Measurements from ENCODE around the gene LPAR1.

LPAR1 gene

GRCh38 chr9:110979636-110980035 is 58.6 kb downstream of the LPAR1 start:
- DNase-seq (ENCODE audit: low spot score in 2 of 2), result no peak
- no peak overlapping the region for H3K4me3 ChIP-seq
- in situ Hi-C loops (cut with MboI; ENCODE audit: low sequenced_read_pairs), result no loop called here
- H3K9me3 ChIP-seq, result no peaks in the 10 kb centered on the region
- no peaks in the 10 kb centered on the region for H3K36me3 ChIP-seq (replicated peaks)
- H3K27me3 ChIP-seq (ENCODE audit: low read depth), result no peaks in the 10 kb centered on the region
- no peaks in the 10 kb centered on the region for H3K4me1 ChIP-seq

- DNase-seq (ENCODE audit: low spot score in 2 of 2), result no peak
- no peaks in the 10 kb centered on the region for H3K4me1 ChIP-seq
- no peak overlapping the region for H3K4me3 ChIP-seq
- no peaks in the 10 kb centered on the region for H3K27me3 ChIP-seq (ENCODE audit: low read depth)
- no peaks in the 10 kb centered on the region for H3K9me3 ChIP-seq
- H3K36me3 ChIP-seq (replicated peaks), result no peaks in the 10 kb centered on the region
- in situ Hi-C loops (cut with MboI; ENCODE audit: low sequenced_read_pairs), result no loop called here
Measured at GRCh38 chr9:110978516-110978915, 59.8 kb downstream of the LPAR1 start.

GRCh38 chr9:110977259-110977709 is 61.0 kb downstream of the LPAR1 start:
- Histone ChIP-seq H3K4me3 (no peak overlapping the region), H3K4me1 (no peaks in the 10 kb centered on the region), H3K27me3 (ENCODE audit: low read depth) (no peaks in the 10 kb centered on the region), H3K36me3 (replicated peaks) (no peaks in the 10 kb centered on the region), H3K9me3 (no peaks in the 10 kb centered on the region)
- DNase-seq (ENCODE audit: low spot score in 2 of 2), result no peak
- in situ Hi-C loops (cut with MboI; ENCODE audit: low sequenced_read_pairs), result no loop called here

GRCh38 chr9:110975969-110976368 is 62.3 kb downstream of the LPAR1 start:
- H3K27me3 ChIP-seq (ENCODE audit: low read depth), result no peaks in the 10 kb centered on the region
- in situ Hi-C loops (cut with MboI; ENCODE audit: low sequenced_read_pairs), result no loop called here
- no peaks in the 10 kb centered on the region for H3K9me3 ChIP-seq
- H3K4me1 ChIP-seq, result no peaks in the 10 kb centered on the region
- no peak for DNase-seq (ENCODE audit: low spot score in 2 of 2)
- no peaks in the 10 kb centered on the region for H3K36me3 ChIP-seq (replicated peaks)
- H3K4me3 ChIP-seq, result no peak overlapping the region

- in situ Hi-C loops (cut with MboI; ENCODE audit: low sequenced_read_pairs), result no loop called here
- Histone ChIP-seq H3K27me3 (ENCODE audit: low read depth) (no peaks in the 10 kb centered on the region), H3K36me3 (replicated peaks) (no peaks in the 10 kb centered on the region), H3K4me3 (no peak overlapping the region), H3K4me1 (no peaks in the 10 kb centered on the region), H3K9me3 (no peaks in the 10 kb centered on the region)
- DNase-seq (ENCODE audit: low spot score in 2 of 2), result no peak
Measured at GRCh38 chr9:110975278-110975677, 63.0 kb downstream of the LPAR1 start.

GRCh38 chr9:110971705-110972104 is 66.6 kb downstream of the LPAR1 start:
- in situ Hi-C loops (cut with MboI; ENCODE audit: low sequenced_read_pairs), result no loop called here
- no peaks in the 10 kb centered on the region for H3K4me1 ChIP-seq
- no peak overlapping the region for H3K4me3 ChIP-seq
- H3K9me3 ChIP-seq, result no peaks in the 10 kb centered on the region
- H3K27me3 ChIP-seq (ENCODE audit: low read depth), result no peaks in the 10 kb centered on the region
- no peaks in the 10 kb centered on the region for H3K36me3 ChIP-seq (replicated peaks)
- DNase-seq (ENCODE audit: low spot score in 2 of 2), result no peak

GRCh38 chr9:110971234-110971633 is 67.0 kb downstream of the LPAR1 start:
- no peaks in the 10 kb centered on the region for H3K4me1 ChIP-seq
- no peak overlapping the region for H3K4me3 ChIP-seq
- DNase-seq (ENCODE audit: low spot score in 2 of 2), result no peak
- H3K9me3 ChIP-seq, result no peaks in the 10 kb centered on the region
- H3K27me3 ChIP-seq (ENCODE audit: low read depth), result no peaks in the 10 kb centered on the region
- H3K36me3 ChIP-seq (replicated peaks), result no peaks in the 10 kb centered on the region
- in situ Hi-C loops (cut with MboI; ENCODE audit: low sequenced_read_pairs), result no loop called here

- no peaks in the 10 kb centered on the region for H3K4me1 ChIP-seq
- in situ Hi-C loops (cut with MboI; ENCODE audit: low sequenced_read_pairs), result no loop called here
- no peaks in the 10 kb centered on the region for H3K27me3 ChIP-seq (ENCODE audit: low read depth)
- H3K36me3 ChIP-seq (replicated peaks), result no peaks in the 10 kb centered on the region
- no peak for DNase-seq (ENCODE audit: low spot score in 2 of 2)
- H3K4me3 ChIP-seq, result no peak overlapping the region
- no peaks in the 10 kb centered on the region for H3K9me3 ChIP-seq
Measured at GRCh38 chr9:110969971-110970386, 68.3 kb downstream of the LPAR1 start.

GRCh38 chr9:110968096-110968495 is 70.2 kb downstream of the LPAR1 start:
- no peak for DNase-seq (ENCODE audit: low spot score in 2 of 2)
- H3K4me1 ChIP-seq, result no peaks in the 10 kb centered on the region
- in situ Hi-C loops (cut with MboI; ENCODE audit: low sequenced_read_pairs), result no loop called here
- no peaks in the 10 kb centered on the region for H3K27me3 ChIP-seq (ENCODE audit: low read depth)
- H3K9me3 ChIP-seq, result no peaks in the 10 kb centered on the region
- no peaks in the 10 kb centered on the region for H3K36me3 ChIP-seq (replicated peaks)
- H3K4me3 ChIP-seq, result no peak overlapping the region

GRCh38 chr9:110967196-110967595 is 71.1 kb downstream of the LPAR1 start:
- in situ Hi-C loops (cut with MboI; ENCODE audit: low sequenced_read_pairs), result no loop called here
- no peak for DNase-seq (ENCODE audit: low spot score in 2 of 2)
- Histone ChIP-seq H3K36me3 (replicated peaks) (no peaks in the 10 kb centered on the region), H3K4me3 (no peak overlapping the region), H3K9me3 (no peaks in the 10 kb centered on the region), H3K27me3 (ENCODE audit: low read depth) (no peaks in the 10 kb centered on the region), H3K4me1 (no peaks in the 10 kb centered on the region)

- Histone ChIP-seq H3K36me3 (replicated peaks) (no peaks in the 10 kb centered on the region), H3K4me1 (no peaks in the 10 kb centered on the region), H3K9me3 (no peaks in the 10 kb centered on the region), H3K27me3 (ENCODE audit: low read depth) (no peaks in the 10 kb centered on the region), H3K4me3 (no peak overlapping the region)
- no peak for DNase-seq (ENCODE audit: low spot score in 2 of 2)
- in situ Hi-C loops (cut with MboI; ENCODE audit: low sequenced_read_pairs), result no loop called here
Measured at GRCh38 chr9:110960288-110960687, 78.0 kb downstream of the LPAR1 start.

- Histone ChIP-seq H3K9me3 (no peaks in the 10 kb centered on the region), H3K4me1 (no peaks in the 10 kb centered on the region), H3K4me3 (no peak overlapping the region), H3K36me3 (replicated peaks) (no peaks in the 10 kb centered on the region), H3K27me3 (ENCODE audit: low read depth) (no peaks in the 10 kb centered on the region)
- in situ Hi-C loops (cut with MboI; ENCODE audit: low sequenced_read_pairs), result no loop called here
- DNase-seq (ENCODE audit: low spot score in 2 of 2), result no peak
Measured at GRCh38 chr9:110958847-110959246, 79.4 kb downstream of the LPAR1 start.

- H3K36me3 ChIP-seq (replicated peaks), result no peaks in the 10 kb centered on the region
- no peak overlapping the region for H3K4me3 ChIP-seq
- in situ Hi-C loops (cut with MboI; ENCODE audit: low sequenced_read_pairs), result no loop called here
- no peaks in the 10 kb centered on the region for H3K4me1 ChIP-seq
- DNase-seq (ENCODE audit: low spot score in 2 of 2), result no peak
- H3K27me3 ChIP-seq (ENCODE audit: low read depth), result no peaks in the 10 kb centered on the region
- no peaks in the 10 kb centered on the region for H3K9me3 ChIP-seq
Measured at GRCh38 chr9:110954822-110955291, 83.4 kb downstream of the LPAR1 start.

GRCh38 chr9:110952540-110952859 is 85.8 kb downstream of the LPAR1 start:
- no peaks in the 10 kb centered on the region for H3K9me3 ChIP-seq
- in situ Hi-C loops (cut with MboI; ENCODE audit: low sequenced_read_pairs), result no loop called here
- no peaks in the 10 kb centered on the region for H3K36me3 ChIP-seq (replicated peaks)
- no peak overlapping the region for H3K4me3 ChIP-seq
- no peaks in the 10 kb centered on the region for H3K27me3 ChIP-seq (ENCODE audit: low read depth)
- H3K4me1 ChIP-seq, result no peaks in the 10 kb centered on the region
- no peak for DNase-seq (ENCODE audit: low spot score in 2 of 2)

- Histone ChIP-seq H3K4me3 (no peak overlapping the region), H3K36me3 (replicated peaks) (no peaks in the 10 kb centered on the region), H3K9me3 (no peaks in the 10 kb centered on the region), H3K27me3 (ENCODE audit: low read depth) (no peaks in the 10 kb centered on the region), H3K4me1 (no peaks in the 10 kb centered on the region)
- in situ Hi-C loops (cut with MboI; ENCODE audit: low sequenced_read_pairs), result no loop called here
- DNase-seq (ENCODE audit: low spot score in 2 of 2), result no peak
Measured at GRCh38 chr9:110951805-110952539, 86.3 kb downstream of the LPAR1 start.

All from HAP-1 (cell line).